ENCODE measurements around the gene KLHL14.

Gene KLHL14

DNA sequence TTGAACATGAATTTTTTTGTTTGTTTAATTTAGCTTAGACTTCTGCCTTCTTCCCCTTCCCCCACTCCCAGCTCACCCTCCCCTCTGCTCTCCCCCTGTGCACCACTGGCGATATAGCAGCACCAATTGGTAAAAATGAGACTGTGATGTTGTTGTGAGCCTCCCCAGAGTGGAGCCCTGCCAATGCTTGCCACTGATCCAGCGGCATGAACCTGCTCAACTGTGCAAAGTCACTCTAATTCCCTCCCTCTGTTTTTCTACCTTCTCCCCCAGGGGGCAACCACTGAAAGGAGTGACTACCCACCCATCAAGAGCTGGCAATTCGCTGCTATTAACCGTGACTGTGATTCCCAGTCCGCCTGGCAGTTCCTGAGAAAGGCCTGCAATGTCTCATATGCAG lies 30.2 kb downstream of the KLHL14 start:
- TF ChIP-seq, protein P1, sequence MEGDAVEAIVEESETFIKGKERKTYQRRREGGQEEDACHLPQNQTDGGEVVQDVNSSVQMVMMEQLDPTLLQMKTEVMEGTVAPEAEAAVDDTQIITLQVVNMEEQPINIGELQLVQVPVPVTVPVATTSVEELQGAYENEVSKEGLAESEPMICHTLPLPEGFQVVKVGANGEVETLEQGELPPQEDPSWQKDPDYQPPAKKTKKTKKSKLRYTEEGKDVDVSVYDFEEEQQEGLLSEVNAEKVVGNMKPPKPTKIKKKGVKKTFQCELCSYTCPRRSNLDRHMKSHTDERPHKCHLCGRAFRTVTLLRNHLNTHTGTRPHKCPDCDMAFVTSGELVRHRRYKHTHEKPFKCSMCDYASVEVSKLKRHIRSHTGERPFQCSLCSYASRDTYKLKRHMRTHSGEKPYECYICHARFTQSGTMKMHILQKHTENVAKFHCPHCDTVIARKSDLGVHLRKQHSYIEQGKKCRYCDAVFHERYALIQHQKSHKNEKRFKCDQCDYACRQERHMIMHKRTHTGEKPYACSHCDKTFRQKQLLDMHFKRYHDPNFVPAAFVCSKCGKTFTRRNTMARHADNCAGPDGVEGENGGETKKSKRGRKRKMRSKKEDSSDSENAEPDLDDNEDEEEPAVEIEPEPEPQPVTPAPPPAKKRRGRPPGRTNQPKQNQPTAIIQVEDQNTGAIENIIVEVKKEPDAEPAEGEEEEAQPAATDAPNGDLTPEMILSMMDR (conservative IDR thresholded peaks at IDR 0.05; ENCODE audit: low read depth, low read length), result no peak

DNA sequence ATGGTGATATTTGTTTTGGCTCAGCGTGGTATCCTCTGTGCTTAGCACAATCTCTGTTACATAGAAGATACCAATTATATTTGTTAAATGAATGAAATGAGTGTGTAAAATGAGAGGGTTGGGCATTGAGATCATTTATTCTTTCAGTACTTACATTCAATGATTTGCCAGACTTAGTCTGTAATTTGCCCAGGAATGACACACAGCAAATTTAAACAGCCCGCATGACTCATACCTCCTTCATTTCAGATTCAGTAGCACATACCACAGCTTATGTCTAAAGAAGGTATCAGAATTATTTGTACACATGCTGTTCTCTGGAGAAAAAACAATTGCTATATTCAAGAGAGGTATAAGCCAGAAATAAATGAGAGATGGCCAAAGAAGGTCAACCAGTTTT lies 37.0 kb downstream of the KLHL14 start:
- DNase-seq (ENCODE audit: low read depth), result peak; percentile 67
- H3K4me3 ChIP-seq (ENCODE audit: low read length), result no peak overlapping the region
- TF ChIP-seq, protein P1 (conservative IDR thresholded peaks at IDR 0.05; ENCODE audit: low read depth, low read length), result no peak

More for the DNA sequence above, 30.2 kb downstream of the KLHL14 start:
- peak; percentile 17 for DNase-seq (ENCODE audit: low read depth)
- H3K4me3 ChIP-seq (ENCODE audit: low read length), result no peak overlapping the region

DNA sequence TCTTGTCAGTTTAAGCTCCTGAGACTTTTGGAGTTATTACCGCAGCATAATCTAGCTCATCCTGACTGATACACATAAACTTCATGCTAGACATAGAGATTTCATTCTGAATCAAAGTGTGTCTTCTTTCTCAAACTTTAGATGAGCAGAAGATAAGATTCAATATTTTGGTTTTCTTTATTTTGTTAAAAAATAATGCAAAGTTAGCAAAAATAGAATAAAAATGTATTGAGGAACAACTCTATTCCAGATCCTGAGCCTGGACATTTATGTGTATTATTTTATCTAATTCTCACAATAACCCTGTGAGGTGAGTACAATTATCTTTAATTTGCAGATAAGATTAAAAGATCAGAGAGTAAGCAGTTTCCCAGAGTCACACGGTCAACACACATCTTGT lies 38.4 kb downstream of the KLHL14 start:
- TF ChIP-seq, protein P1 (conservative IDR thresholded peaks at IDR 0.05; ENCODE audit: low read depth, low read length), result no peak
- no peak for DNase-seq (ENCODE audit: low read depth)
- H3K4me3 ChIP-seq (ENCODE audit: low read length), result no peak overlapping the region

DNA sequence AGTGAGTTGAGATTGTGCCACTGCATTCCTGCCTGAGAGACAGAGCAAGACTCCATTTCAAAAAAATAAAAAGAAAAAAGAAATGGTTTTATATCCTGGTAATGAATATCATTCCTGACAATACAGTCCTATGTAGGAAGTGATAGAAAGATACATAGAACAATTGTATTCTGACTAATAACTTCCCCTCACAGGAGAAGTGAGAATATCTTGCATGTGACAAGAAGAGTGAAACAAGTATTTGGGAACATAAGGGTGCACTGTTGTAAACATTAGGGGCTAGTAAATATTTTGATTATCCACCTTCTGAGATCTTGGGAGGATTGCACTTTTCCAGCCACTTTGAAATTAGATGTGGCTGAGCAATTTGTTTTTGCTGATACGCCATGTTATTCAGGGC lies 40.7 kb downstream of the KLHL14 start:
- TF ChIP-seq, protein P1 (conservative IDR thresholded peaks at IDR 0.05; ENCODE audit: low read depth, low read length), result no peak
- no peak for DNase-seq (ENCODE audit: low read depth)

DNA sequence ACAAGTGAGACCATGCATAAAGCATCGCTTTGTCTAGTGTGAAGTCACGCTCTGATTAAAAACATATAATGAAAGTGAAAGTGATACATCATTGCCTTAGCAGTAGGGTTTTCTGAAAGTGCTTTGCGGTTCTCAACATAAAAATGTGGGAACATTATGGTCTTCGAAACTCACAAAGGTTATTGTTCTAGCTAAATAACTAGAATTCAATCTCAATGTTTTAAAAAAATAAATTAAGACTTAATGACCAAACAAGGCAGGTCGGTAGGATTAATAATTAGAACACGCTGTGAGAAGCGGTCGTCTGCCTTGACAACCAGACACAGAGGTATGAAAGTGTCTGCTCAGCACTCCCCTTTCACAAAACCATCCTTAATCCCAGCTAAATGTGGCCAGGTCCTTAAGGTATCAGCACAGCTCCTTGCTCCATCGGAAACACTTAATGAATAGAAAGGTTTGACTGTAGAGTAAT lies 42.2 kb downstream of the KLHL14 start:
- no peak for DNase-seq (ENCODE audit: low read depth)
- TF ChIP-seq, protein P1 (conservative IDR thresholded peaks at IDR 0.05; ENCODE audit: low read depth, low read length), result no peak
- peak overlapping the region; percentile 52 for H3K4me3 ChIP-seq (ENCODE audit: low read length)

More for the DNA sequence above, 40.7 kb downstream of the KLHL14 start:
- no peak overlapping the region for H3K4me3 ChIP-seq (ENCODE audit: low read length)

DNA sequence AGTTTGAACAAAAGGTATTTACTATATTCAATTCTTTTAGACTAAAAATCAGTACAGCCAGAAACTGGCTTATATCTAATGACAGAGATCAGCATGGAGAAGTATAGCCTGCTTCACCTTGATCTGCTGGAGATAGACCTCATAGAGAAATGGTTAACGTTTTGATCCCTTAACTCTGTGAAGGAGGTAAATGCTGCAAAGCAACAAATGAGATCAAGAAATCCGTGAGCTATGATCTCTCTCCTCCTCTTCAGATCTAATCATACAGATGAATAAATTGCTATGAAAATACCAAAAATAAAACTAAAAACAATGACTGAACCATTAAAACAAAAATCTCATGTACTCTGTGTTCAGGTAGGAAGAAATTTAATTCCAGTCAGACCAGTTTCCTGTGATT lies 42.8 kb downstream of the KLHL14 start:
- DNase-seq (ENCODE audit: low read depth), result no peak
- H3K4me3 ChIP-seq (ENCODE audit: low read length), result peak overlapping the region; percentile 52

More for the DNA sequence above, 42.8 kb downstream of the KLHL14 start:
- TF ChIP-seq, protein P1 (conservative IDR thresholded peaks at IDR 0.05; ENCODE audit: low read depth, low read length), result no peak
